Stimulated activated CD8-positive, alpha-beta memory T cell treated with anti-CD3 and anti-CD28 coated beads, Interleukin-7, amount 100 ng/mL, for 1 hour (primary cell): Measurements from ENCODE around the gene NR2C1.
A peak's percentile ranks its signal among the peaks of the same experiment; 100 is the strongest.

Source experiments
- DNase-seq, 2 donors: peaks; one replicate each; pipeline ENCODE4 v3.0.0-alpha.2; 2020; ENCODE audit warnings: low read depth in 2 of 2

NR2C1 gene

GRCh38 chr12:95083938-95084337, 10.5 kb upstream of the NR2C1 start:
- DNase-seq: no peak

- DNase-seq: no peak
Measured at GRCh38 chr12:95083471-95083870, 10.1 kb upstream of the NR2C1 start.

- DNase-seq: no peak
Measured at GRCh38 chr12:95077341-95077740, 3.9 kb upstream of the NR2C1 start.

GRCh38 chr12:95074766-95075165, 1.3 kb upstream of the NR2C1 start:
- no peak for DNase-seq

GRCh38 chr12:95073698-95074520, 491 bp upstream of the NR2C1 start:
- DNase-seq: no peak

GRCh38 chr12:95070378-95070777, 3.0 kb downstream of the NR2C1 start:
- no peak for DNase-seq

- no peak for DNase-seq
Measured at GRCh38 chr12:95066091-95066855, 7.1 kb downstream of the NR2C1 start.

GRCh38 chr12:95060951-95061350, 12.5 kb downstream of the NR2C1 start:
- no peak for DNase-seq

- no peak for DNase-seq
Measured at GRCh38 chr12:95059984-95060383, 13.4 kb downstream of the NR2C1 start.

GRCh38 chr12:95057424-95057823, 16.0 kb downstream of the NR2C1 start:
- no peak for DNase-seq

- DNase-seq: no peak
Measured at GRCh38 chr12:95055057-95055456, 18.4 kb downstream of the NR2C1 start.

GRCh38 chr12:95054206-95054605, 19.2 kb downstream of the NR2C1 start:
- no peak for DNase-seq

GRCh38 chr12:95051241-95051640, 22.2 kb downstream of the NR2C1 start:
- no peak for DNase-seq

- DNase-seq: no peak
Measured at GRCh38 chr12:95037906-95038305, 35.5 kb downstream of the NR2C1 start.

- no peak for DNase-seq
Measured at GRCh38 chr12:95034750-95035149, 38.7 kb downstream of the NR2C1 start.

GRCh38 chr12:95022477-95022876, 50.9 kb downstream of the NR2C1 start:
- DNase-seq: no peak

GRCh38 chr12:95017482-95017881, 55.9 kb downstream of the NR2C1 start:
- no peak for DNase-seq

GRCh38 chr12:95016120-95016519, 57.3 kb downstream of the NR2C1 start:
- DNase-seq: no peak

- DNase-seq: no peak
Measured at GRCh38 chr12:95014554-95014953, 58.9 kb downstream of the NR2C1 start.

GRCh38 chr12:95006206-95006605, 67.2 kb downstream of the NR2C1 start:
- DNase-seq: no peak

GRCh38 chr12:95004610-95005009, 68.8 kb downstream of the NR2C1 start:
- no peak for DNase-seq

GRCh38 chr12:95003921-95004272, 69.5 kb downstream of the NR2C1 start:
- DNase-seq: no peak

- peak; percentile 86 to 88 for DNase-seq
Measured at GRCh38 chr12:95003213-95003920, 70.1 kb downstream of the NR2C1 start, which contains the start of gene NDUFA12. NDUFA12 (minus strand) TSS chr12:95003697; CDS start chr12:95003680, 17 bp downstream.
